Epithelial cell of esophagus (primary cell): ENCODE results near the gene FBXO2.

Source experiments
- DNase-seq: peaks from one replicate; pipeline ENCODE4 v3.0.0; 2010; ENCODE audit warnings: low read depth
- H3K4me3 ChIP-seq: 2 replicates; pipeline ENCODE4 v1.5.1; 2011; ENCODE audit warnings: mild to moderate bottlenecking, low read length, control low read depth
- TF ChIP-seq, protein P1 (sequence below): IDR thresholded peaks from 2 replicates; pipeline ENCODE4 v1.5.1; 2011; ENCODE audit warnings: low read depth, mild to moderate bottlenecking, low read length, control low read depth, inconsistent platforms; ENCODE audit not compliant: insufficient read depth; ENCODE audit errors: missing control alignments

FBXO2 gene

DNA sequence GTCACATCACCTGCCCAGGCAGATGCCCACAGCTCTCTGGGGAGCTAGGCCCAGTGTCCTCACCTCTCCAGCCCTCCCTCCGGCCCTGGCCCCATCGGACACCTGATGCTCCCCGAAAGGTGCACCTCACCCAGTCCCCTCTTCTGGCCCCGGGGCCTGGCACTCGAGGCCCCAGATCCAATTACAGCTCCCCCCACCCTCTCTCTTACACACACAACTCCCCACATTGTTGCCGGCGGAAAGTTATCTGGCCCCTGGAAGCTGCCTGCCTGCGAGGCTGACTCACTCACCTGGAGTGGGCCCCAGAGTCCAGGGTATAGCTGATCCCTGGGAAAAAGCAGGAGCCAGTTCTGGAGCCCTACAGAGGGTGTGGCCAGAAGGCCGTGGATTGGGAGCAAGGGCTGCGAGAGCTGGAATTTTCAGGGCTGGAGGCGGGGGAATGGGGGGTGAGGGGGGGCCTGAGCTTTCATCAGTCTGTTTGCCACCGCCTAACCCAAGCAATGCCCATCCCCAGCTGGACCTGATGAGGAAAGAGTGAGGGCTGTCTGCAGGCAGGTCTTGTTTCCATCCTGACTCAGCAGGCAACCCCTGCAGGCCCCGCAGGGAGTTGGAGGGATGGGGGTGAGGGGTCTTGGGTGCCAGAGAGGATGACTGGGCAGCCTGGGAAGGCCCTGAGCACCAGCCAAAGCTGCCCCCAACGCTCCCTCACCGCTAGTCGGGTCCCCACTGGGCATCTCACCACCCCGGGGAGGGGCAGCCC is 948 bp downstream of the FBXO2 start:
- H3K4me3 ChIP-seq, result peak overlapping the region; percentile 75
- TF ChIP-seq, protein P1, sequence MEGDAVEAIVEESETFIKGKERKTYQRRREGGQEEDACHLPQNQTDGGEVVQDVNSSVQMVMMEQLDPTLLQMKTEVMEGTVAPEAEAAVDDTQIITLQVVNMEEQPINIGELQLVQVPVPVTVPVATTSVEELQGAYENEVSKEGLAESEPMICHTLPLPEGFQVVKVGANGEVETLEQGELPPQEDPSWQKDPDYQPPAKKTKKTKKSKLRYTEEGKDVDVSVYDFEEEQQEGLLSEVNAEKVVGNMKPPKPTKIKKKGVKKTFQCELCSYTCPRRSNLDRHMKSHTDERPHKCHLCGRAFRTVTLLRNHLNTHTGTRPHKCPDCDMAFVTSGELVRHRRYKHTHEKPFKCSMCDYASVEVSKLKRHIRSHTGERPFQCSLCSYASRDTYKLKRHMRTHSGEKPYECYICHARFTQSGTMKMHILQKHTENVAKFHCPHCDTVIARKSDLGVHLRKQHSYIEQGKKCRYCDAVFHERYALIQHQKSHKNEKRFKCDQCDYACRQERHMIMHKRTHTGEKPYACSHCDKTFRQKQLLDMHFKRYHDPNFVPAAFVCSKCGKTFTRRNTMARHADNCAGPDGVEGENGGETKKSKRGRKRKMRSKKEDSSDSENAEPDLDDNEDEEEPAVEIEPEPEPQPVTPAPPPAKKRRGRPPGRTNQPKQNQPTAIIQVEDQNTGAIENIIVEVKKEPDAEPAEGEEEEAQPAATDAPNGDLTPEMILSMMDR, result no peak
- peak; percentile 75 for DNase-seq

DNA sequence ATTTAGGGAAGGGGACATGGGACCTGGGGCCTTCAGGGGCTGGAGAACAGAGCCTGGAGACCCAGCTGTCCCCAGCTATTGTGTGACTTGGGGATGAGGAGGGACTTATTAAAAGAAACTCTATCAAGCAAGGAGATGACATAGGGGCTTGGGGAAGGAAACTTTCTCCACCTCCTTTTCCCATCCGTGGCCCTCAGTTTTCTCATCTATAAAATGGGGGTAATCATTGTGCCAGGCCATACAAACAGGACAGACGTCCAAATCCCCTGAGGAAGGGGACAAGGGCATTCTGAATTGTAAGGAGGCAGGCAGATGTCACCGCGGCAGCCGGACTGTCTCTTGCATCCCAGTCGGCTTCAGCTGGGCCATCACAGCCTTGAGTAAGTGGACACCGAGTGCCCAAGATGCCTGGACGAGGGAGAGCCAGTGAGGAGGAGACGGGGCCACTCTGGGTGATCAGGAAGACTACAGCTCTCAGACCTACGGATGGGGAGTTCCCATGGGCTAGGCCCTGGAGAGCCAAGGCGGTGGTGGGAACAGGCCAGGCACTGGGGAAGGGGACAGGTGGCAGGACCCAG is 1.9 kb downstream of the FBXO2 start:
- no peak overlapping the region for H3K4me3 ChIP-seq
- TF ChIP-seq, protein P1, result no peak
- no peak for DNase-seq

DNA sequence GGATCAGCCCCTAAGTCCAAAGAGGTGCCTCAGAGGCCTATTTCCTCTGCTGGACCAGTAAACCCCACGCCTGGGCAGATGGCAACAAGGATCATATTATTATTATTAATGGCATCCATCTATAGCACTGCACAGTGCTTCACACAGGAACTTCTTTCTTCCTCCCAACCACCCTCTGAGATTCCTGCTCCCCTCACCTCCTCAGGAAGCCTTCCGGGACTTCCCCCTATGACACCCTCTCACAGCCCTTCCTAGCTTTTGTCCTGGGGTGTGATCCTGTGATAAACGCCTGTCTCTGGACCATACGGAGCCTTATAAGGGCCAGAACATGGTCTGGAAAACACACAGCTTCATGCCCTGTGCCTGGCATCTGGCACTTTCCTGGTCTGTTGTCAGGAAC is 3.2 kb downstream of the FBXO2 start:
- TF ChIP-seq, protein P1, result no peak
- no peak for DNase-seq
- no peak overlapping the region for H3K4me3 ChIP-seq

DNA sequence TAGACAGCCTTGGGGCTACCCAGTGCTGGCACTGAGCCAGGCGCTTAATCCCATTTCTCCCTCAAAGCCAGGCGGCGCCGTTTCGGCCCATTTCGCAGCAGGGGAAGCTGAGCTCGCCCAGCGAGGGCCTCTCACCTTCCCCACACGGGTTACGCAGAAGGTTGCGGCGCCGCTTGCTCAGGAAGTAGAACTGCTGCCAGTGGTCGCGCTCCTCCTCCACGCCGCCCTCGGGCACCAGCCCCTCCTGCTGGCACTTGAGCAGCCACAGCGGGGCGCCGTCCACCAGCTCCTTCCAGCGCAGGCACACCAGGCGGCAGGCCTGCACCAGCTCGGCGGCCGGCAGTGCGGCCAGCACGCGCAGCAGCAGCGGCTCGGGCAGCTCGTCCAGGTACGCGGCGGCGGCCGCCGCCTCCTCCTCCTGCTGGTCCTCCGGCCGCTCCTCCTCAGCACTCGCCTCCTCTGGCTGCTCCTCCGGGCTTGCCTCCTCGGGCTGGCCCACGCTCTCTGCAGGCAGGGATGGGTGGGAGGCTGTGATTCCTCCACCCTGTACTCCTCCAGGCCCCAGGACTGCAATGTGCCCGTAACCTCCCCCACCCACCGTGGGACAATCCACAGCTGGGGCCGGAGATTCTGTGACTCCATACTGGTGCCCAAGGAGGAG is 3.8 kb downstream of the FBXO2 start:
- DNase-seq, result peak; percentile 76
- H3K4me3 ChIP-seq, result no peak overlapping the region
- TF ChIP-seq, protein P1, result peak; percentile 53

DNA sequence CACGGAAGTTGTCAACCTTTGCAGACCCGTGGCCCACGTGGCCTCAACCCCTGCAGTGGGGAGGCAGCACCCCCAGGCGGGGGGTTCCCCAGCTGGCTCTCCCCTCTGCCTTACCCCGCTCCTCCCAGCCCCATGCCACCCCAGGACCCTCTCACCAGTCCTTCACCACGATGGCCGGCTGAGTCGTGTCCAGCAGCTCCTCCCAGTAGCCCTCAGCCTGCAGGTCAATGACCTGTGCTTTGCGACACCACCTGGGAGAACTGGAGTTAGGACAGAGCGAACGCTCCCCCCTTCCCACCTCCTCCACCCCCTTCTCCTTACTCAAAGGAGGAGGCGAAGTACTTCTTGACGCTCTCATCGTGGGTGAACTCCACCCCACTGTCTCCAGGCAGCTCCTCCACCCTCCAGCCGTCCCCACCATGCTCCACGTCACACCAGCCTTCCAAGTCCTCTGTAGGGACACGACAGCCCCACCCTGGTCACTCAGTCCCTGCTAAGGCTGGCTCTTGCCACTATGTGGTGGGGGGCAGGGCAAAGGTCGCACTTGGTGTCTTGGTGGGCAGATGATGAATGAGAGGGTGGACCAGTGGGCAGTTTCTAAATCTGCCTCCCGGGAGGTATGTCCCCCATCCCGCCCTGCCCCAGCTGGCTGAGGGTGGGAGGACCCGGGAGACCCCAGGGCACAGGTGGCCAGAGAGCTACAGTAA is 4.5 kb downstream of the FBXO2 start:
- TF ChIP-seq, protein P1, result no peak
- no peak overlapping the region for H3K4me3 ChIP-seq
- DNase-seq, result no peak

DNA sequence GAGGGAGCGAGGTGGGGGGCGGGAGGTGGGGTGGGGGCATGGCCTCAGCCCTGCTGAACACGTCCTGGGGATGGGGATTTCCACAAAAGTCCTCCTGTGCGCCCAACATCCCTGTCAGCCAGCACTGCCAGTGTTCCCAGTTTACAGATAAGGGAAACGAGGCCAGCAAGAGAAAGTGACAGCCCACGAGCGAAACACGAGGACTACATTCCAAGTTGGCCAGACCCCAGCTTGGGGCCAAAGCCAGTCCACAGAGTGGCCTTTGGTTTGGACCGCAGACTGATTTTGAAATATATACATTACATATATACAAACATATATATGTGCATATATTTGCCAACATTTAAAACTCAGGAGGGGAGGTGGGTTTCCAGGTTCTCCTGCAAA is 5.0 kb downstream of the FBXO2 start:
- TF ChIP-seq, protein P1, result no peak
- DNase-seq, result no peak
- no peak overlapping the region for H3K4me3 ChIP-seq
